ENCODE results near the gene FNDC3B.

Gene FNDC3B

GRCh38 chr3:172153335-172153861 is 114.0 kb downstream of the FNDC3B start:
- DNase-seq (ENCODE audit: low read depth, low spot score) = no peak
- H3K4me3 ChIP-seq (ENCODE audit: low read length) = no peak overlapping the region

GRCh38 chr3:172154768-172155664 is 115.6 kb downstream of the FNDC3B start:
- no peak for DNase-seq (ENCODE audit: low read depth, low spot score)
- no peak overlapping the region for H3K4me3 ChIP-seq (ENCODE audit: low read length)

GRCh38 chr3:172155897-172156585 is 116.7 kb downstream of the FNDC3B start:
- H3K4me3 ChIP-seq (ENCODE audit: low read length) = no peak overlapping the region
- DNase-seq (ENCODE audit: low read depth, low spot score) = no peak

GRCh38 chr3:172156586-172156955 is 117.2 kb downstream of the FNDC3B start:
- no peak overlapping the region for H3K4me3 ChIP-seq (ENCODE audit: low read length)
- DNase-seq (ENCODE audit: low read depth, low spot score) = no peak

- no peak for DNase-seq (ENCODE audit: low read depth, low spot score)
- H3K4me3 ChIP-seq (ENCODE audit: low read length) = no peak overlapping the region
Observed at GRCh38 chr3:172157564-172158258, 118.3 kb downstream of the FNDC3B start.

GRCh38 chr3:172158741-172159140 is 119.4 kb downstream of the FNDC3B start:
- DNase-seq (ENCODE audit: low read depth, low spot score) = no peak
- H3K4me3 ChIP-seq (ENCODE audit: low read length) = no peak overlapping the region

GRCh38 chr3:172159376-172159775 is 120.0 kb downstream of the FNDC3B start:
- DNase-seq (ENCODE audit: low read depth, low spot score) = no peak
- H3K4me3 ChIP-seq (ENCODE audit: low read length) = no peak overlapping the region

GRCh38 chr3:172159962-172160538 is 120.7 kb downstream of the FNDC3B start:
- DNase-seq (ENCODE audit: low read depth, low spot score) = no peak

GRCh38 chr3:172161133-172161789 is 121.9 kb downstream of the FNDC3B start:
- DNase-seq (ENCODE audit: low read depth, low spot score) = no peak
- no peak overlapping the region for H3K4me3 ChIP-seq (ENCODE audit: low read length)

More at GRCh38 chr3:172159962-172160538, 120.7 kb downstream of the FNDC3B start:
- H3K4me3 ChIP-seq (ENCODE audit: low read length) = no peak overlapping the region

GRCh38 chr3:172161959-172162358 is 122.6 kb downstream of the FNDC3B start:
- H3K4me3 ChIP-seq (ENCODE audit: low read length) = no peak overlapping the region
- no peak for DNase-seq (ENCODE audit: low read depth, low spot score)

- no peak overlapping the region for H3K4me3 ChIP-seq (ENCODE audit: low read length)
- no peak for DNase-seq (ENCODE audit: low read depth, low spot score)
Observed at GRCh38 chr3:172163320-172163719, 123.9 kb downstream of the FNDC3B start.

GRCh38 chr3:172164620-172165362 is 125.4 kb downstream of the FNDC3B start:
- no peak overlapping the region for H3K4me3 ChIP-seq (ENCODE audit: low read length)
- DNase-seq (ENCODE audit: low read depth, low spot score) = no peak

- H3K4me3 ChIP-seq (ENCODE audit: low read length) = no peak overlapping the region
- no peak for DNase-seq (ENCODE audit: low read depth, low spot score)
Observed at GRCh38 chr3:172166261-172166660, 126.9 kb downstream of the FNDC3B start.

- no peak overlapping the region for H3K4me3 ChIP-seq (ENCODE audit: low read length)
- DNase-seq (ENCODE audit: low read depth, low spot score) = no peak
Observed at GRCh38 chr3:172166890-172167289, 127.5 kb downstream of the FNDC3B start.

GRCh38 chr3:172167892-172168648 is 128.7 kb downstream of the FNDC3B start:
- DNase-seq (ENCODE audit: low read depth, low spot score) = no peak
- no peak overlapping the region for H3K4me3 ChIP-seq (ENCODE audit: low read length)

- no peak for DNase-seq (ENCODE audit: low read depth, low spot score)
- no peak overlapping the region for H3K4me3 ChIP-seq (ENCODE audit: low read length)
Observed at GRCh38 chr3:172170073-172170709, 130.8 kb downstream of the FNDC3B start.

- no peak overlapping the region for H3K4me3 ChIP-seq (ENCODE audit: low read length)
- no peak for DNase-seq (ENCODE audit: low read depth, low spot score)
Observed at GRCh38 chr3:172170841-172171240, 131.5 kb downstream of the FNDC3B start.
